HepG2 (cell line): Measurements from ENCODE around the gene SLC35A3. TPM values are rescaled to one million over a fixed set of nuclear protein-coding genes. Genes with fewer than 3 reads are reported as not detected.
A peak's percentile ranks its signal among the peaks of the same experiment; 100 is the strongest.

ENCODE experiments used
- DMAP1 ChIP-seq: IDR thresholded peaks from 2 replicates; pipeline ENCODE4 v1.6.1; 2016
- HOXD1 ChIP-seq: sonication (generic); formaldehyde crosslinking; IDR thresholded peaks from 2 replicates; pipeline ENCODE4 v1.5.0; 2020; ENCODE audit warnings: missing genetic modification reagents
- KDM2A ChIP-seq: sonication (generic); formaldehyde crosslinking; IDR thresholded peaks from 2 replicates; pipeline ENCODE4 v1.4.0; 2020; ENCODE audit warnings: low read depth, missing genetic modification reagents, borderline replicate concordance
- MTF2 ChIP-seq: sonication (generic); formaldehyde crosslinking; IDR thresholded peaks from 2 replicates; pipeline ENCODE4 v1.5.0; 2020; ENCODE audit warnings: missing genetic modification reagents, borderline replicate concordance
- NFE2L1 ChIP-seq: sonication (generic); formaldehyde crosslinking; IDR thresholded peaks from 2 replicates; pipeline ENCODE4 v1.4.0; 2020; ENCODE audit warnings: missing genetic modification reagents, mild to moderate bottlenecking, borderline replicate concordance
- SKI ChIP-seq: fragments of 450-650 bp; IDR thresholded peaks from one replicate; pipeline ENCODE4 v1.6.1; 2018; ENCODE audit warnings: mild to moderate bottlenecking; ENCODE audit not compliant: partially characterized antibody
- TBL1XR1 ChIP-seq: fragments of 150-350 bp; IDR thresholded peaks from 2 replicates; pipeline ENCODE4 v1.6.1; 2014; ENCODE audit warnings: borderline replicate concordance, low read length; ENCODE audit not compliant: partially characterized antibody
- ZKSCAN5 ChIP-seq: sonication (generic); formaldehyde crosslinking; IDR thresholded peaks from 2 replicates; pipeline ENCODE4 v1.5.1; 2020; ENCODE audit warnings: mild to moderate bottlenecking, missing genetic modification reagents
- ZKSCAN8 ChIP-seq: IDR thresholded peaks from 2 replicates; pipeline ENCODE4 v1.6.1; 2016; ENCODE audit warnings: borderline replicate concordance, missing genetic modification reagents, missing compliant biosample characterization
- ZMAT3 ChIP-seq: sonication (generic); formaldehyde crosslinking; conservative IDR thresholded peaks from 2 replicates; pipeline ENCODE4 v1.7.0; 2021; ENCODE audit warnings: missing genetic modification reagents
- ZNF207 ChIP-seq: fragments of 450-650 bp; IDR thresholded peaks from 2 replicates; pipeline ENCODE4 v1.6.1; 2016; ENCODE audit warnings: antibody characterized with exemption, borderline replicate concordance
- ZNF292 ChIP-seq: sonication (generic); formaldehyde crosslinking; IDR thresholded peaks from 2 replicates; pipeline ENCODE4 v1.8.1; 2022; ENCODE audit warnings: mild to moderate bottlenecking, low read depth, missing genetic modification reagents, borderline replicate concordance
- ZNF567 ChIP-seq: sonication (generic); formaldehyde crosslinking; IDR thresholded peaks from 2 replicates; pipeline ENCODE4 v1.8.1; 2023; ENCODE audit warnings: mild to moderate bottlenecking, missing genetic modification reagents, borderline replicate concordance
- polyA plus RNA-seq, 8 experiments: library from polyadenylated mRNA; depleted of rRNA in 3 of 8; stranded (reverse) in 7 of 8; unstranded in 1 of 8; fragments of >200 nt; fragmentation: Illumina TruSeq in 4 of 8; extraction: Trizol in 4 of 8; gene quantifications; 2 replicates each; pipeline versions ENCODE4 v1.2.1 to v1.2.3, GENCODE V29; 2011 to 2016; ENCODE audit warnings: low read depth in 4 of 8, missing spikeins in 1 of 8, mixed read lengths in 1 of 8; ENCODE audit not compliant: insufficient read depth in 1 of 8
- total RNA-seq, 5 experiments: library from RNA; depleted of rRNA; stranded (reverse); fragments of >200 nt; fragmentation: Illumina TruSeq; extraction: Trizol; gene quantifications; 2 replicates each; pipeline ENCODE4 v1.2.3, GENCODE V29; 2016; ENCODE audit warnings: low read depth in 1 of 5
- TF ChIP-seq, protein P1 (sequence below): sonication (generic); formaldehyde crosslinking; IDR thresholded peaks from 2 replicates; pipeline ENCODE4 v1.4.0; 2020; ENCODE audit warnings: mild to moderate bottlenecking, missing genetic modification reagents, borderline replicate concordance
- TF ChIP-seq, protein P2 (sequence below): sonication (generic); formaldehyde crosslinking; IDR thresholded peaks from 2 replicates; pipeline ENCODE4 v1.4.0; 2020; ENCODE audit warnings: missing genetic modification reagents
- TF ChIP-seq, protein P3 (sequence below): IDR thresholded peaks from 2 replicates; pipeline ENCODE4 v1.6.1; 2016
- TF ChIP-seq, protein P4 (sequence below): sonication (generic); formaldehyde crosslinking; IDR thresholded peaks from 2 replicates; pipeline ENCODE4 v1.4.0; 2020; ENCODE audit warnings: missing genetic modification reagents
- TF ChIP-seq, protein P5 (sequence below): sonication (generic); formaldehyde crosslinking; IDR thresholded peaks from 2 replicates; pipeline ENCODE4 v1.4.0; 2020; ENCODE audit warnings: missing genetic modification reagents
- TF ChIP-seq, protein P6 (sequence below): sonication (generic); formaldehyde crosslinking; IDR thresholded peaks from 2 replicates; pipeline ENCODE4 v1.5.1; 2020; ENCODE audit warnings: missing genetic modification reagents, mild to moderate bottlenecking, borderline replicate concordance

SLC35A3 gene
- total and polyA plus RNA-seq, 2 of the 13 experiments (the other 11 are each of a cell fraction or from before 2014, with no cell fraction given), result 11.2 to 24.9 TPM

DNA sequence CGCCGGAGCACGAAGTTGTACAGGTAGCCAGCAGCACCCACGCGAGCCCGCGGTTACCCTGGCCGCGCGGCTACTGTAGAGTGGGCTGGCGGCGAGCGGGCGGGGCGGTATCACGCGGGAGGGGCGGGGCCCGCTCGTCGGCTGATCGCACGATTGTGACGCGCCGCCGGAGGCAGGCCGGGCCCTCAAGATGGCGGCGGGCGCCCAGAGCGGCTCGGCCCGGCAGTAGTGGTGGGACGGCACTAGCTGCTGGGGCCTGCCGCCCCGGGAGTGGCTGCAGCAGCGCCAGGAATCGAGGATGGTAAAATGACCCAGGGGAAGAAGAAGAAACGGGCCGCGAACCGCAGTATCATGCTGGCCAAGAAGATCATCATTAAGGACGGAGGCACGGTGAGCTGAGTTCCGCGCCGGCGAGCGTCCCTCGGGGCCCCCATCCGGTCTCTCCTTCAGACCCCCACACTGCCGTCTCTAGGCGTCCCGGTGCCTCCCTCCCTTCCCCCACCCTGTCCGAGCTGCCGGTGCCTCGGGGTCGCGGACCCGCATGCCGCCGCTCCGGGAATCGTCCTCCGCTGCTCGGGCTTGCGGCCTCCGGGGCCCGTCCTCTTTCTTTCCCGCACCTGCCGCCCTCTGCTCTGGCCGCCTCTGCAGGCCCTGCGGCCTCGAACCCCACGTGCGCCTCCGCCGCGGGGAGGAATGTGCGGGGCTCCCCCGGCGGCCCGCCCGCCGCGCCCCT lies 68.3 kb downstream of the SLC35A3 start (continued):
- TF ChIP-seq, protein P1, sequence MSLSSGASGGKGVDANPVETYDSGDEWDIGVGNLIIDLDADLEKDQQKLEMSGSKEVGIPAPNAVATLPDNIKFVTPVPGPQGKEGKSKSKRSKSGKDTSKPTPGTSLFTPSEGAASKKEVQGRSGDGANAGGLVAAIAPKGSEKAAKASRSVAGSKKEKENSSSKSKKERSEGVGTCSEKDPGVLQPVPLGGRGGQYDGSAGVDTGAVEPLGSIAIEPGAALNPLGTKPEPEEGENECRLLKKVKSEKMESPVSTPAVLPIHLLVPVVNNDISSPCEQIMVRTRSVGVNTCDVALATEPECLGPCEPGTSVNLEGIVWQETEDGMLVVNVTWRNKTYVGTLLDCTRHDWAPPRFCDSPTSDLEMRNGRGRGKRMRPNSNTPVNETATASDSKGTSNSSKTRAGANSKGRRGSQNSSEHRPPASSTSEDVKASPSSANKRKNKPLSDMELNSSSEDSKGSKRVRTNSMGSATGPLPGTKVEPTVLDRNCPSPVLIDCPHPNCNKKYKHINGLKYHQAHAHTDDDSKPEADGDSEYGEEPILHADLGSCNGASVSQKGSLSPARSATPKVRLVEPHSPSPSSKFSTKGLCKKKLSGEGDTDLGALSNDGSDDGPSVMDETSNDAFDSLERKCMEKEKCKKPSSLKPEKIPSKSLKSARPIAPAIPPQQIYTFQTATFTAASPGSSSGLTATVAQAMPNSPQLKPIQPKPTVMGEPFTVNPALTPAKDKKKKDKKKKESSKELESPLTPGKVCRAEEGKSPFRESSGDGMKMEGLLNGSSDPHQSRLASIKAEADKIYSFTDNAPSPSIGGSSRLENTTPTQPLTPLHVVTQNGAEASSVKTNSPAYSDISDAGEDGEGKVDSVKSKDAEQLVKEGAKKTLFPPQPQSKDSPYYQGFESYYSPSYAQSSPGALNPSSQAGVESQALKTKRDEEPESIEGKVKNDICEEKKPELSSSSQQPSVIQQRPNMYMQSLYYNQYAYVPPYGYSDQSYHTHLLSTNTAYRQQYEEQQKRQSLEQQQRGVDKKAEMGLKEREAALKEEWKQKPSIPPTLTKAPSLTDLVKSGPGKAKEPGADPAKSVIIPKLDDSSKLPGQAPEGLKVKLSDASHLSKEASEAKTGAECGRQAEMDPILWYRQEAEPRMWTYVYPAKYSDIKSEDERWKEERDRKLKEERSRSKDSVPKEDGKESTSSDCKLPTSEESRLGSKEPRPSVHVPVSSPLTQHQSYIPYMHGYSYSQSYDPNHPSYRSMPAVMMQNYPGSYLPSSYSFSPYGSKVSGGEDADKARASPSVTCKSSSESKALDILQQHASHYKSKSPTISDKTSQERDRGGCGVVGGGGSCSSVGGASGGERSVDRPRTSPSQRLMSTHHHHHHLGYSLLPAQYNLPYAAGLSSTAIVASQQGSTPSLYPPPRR (CRISPR knock-in tag), result no peak
- TF ChIP-seq DMAP1 (peak; percentile 55; the same call in 1 of the 2 replicates), TBL1XR1 (no peak), KDM2A (CRISPR knock-in tag) (peak; percentile 95), ZKSCAN5 (CRISPR knock-in tag) (no peak), MTF2 (no peak; the same call in 1 of the 2 replicates), ZNF207 (no peak), ZNF567 (CRISPR knock-in tag) (no peak), ZKSCAN8 (0 out of 2 replicates have a peak, but pooled peaks have one; percentile 14), HOXD1 (CRISPR knock-in tag) (no peak), ZMAT3 (no peak), SKI (no peak), NFE2L1 (CRISPR knock-in tag) (no peak; the same call in 1 of the 2 replicates), ZNF292 (CRISPR knock-in tag) (no peak)
- TF ChIP-seq, protein P2, sequence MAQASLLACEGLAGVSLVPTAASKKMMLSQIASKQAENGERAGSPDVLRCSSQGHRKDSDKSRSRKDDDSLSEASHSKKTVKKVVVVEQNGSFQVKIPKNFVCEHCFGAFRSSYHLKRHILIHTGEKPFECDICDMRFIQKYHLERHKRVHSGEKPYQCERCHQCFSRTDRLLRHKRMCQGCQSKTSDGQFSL (CRISPR knock-in tag), result peak; percentile 38; the same call in 1 of the 2 replicates
- TF ChIP-seq, protein P3, sequence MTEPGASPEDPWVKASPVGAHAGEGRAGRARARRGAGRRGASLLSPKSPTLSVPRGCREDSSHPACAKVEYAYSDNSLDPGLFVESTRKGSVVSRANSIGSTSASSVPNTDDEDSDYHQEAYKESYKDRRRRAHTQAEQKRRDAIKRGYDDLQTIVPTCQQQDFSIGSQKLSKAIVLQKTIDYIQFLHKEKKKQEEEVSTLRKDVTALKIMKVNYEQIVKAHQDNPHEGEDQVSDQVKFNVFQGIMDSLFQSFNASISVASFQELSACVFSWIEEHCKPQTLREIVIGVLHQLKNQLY, result peak; percentile 53; the same call in 1 of the 2 replicates
- TF ChIP-seq, protein P4, sequence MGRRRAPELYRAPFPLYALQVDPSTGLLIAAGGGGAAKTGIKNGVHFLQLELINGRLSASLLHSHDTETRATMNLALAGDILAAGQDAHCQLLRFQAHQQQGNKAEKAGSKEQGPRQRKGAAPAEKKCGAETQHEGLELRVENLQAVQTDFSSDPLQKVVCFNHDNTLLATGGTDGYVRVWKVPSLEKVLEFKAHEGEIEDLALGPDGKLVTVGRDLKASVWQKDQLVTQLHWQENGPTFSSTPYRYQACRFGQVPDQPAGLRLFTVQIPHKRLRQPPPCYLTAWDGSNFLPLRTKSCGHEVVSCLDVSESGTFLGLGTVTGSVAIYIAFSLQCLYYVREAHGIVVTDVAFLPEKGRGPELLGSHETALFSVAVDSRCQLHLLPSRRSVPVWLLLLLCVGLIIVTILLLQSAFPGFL (CRISPR knock-in tag), result no peak
- TF ChIP-seq, protein P5, sequence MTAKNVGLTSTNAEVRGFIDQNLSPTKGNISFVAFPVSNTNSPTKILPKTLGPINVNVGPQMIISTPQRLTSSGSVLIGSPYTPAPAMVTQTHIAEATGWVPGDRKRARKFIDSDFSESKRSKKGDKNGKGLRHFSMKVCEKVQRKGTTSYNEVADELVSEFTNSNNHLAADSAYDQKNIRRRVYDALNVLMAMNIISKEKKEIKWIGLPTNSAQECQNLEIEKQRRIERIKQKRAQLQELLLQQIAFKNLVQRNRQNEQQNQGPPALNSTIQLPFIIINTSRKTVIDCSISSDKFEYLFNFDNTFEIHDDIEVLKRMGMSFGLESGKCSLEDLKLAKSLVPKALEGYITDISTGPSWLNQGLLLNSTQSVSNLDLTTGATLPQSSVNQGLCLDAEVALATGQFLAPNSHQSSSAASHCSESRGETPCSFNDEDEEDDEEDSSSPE (CRISPR knock-in tag), result 0 out of 2 replicates have a peak, but pooled peaks have one; percentile 45
- TF ChIP-seq, protein P6, sequence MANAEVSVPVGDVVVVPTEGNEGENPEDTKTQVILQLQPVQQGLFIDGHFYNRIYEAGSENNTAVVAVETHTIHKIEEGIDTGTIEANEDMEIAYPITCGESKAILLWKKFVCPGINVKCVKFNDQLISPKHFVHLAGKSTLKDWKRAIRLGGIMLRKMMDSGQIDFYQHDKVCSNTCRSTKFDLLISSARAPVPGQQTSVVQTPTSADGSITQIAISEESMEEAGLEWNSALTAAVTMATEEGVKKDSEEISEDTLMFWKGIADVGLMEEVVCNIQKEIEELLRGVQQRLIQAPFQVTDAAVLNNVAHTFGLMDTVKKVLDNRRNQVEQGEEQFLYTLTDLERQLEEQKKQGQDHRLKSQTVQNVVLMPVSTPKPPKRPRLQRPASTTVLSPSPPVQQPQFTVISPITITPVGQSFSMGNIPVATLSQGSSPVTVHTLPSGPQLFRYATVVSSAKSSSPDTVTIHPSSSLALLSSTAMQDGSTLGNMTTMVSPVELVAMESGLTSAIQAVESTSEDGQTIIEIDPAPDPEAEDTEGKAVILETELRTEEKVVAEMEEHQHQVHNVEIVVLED (CRISPR knock-in tag), result peak; percentile 75; the same call in 1 of the 2 replicates
